Stimulated activated CD8-positive, alpha-beta memory T cell treated with anti-CD3 and anti-CD28 coated beads, Interleukin-7, amount 100 ng/mL, for 24 hours (primary cell): ENCODE measurements around the gene PLA2G4A.

Experiments
- DNase-seq: peaks from one replicate; pipeline ENCODE4 v3.0.0-alpha.2; 2020; ENCODE audit warnings: low read depth

Gene PLA2G4A

GRCh38 chr1:186828611-186829454 is at the start of gene PLA2G4A:
Gene PLA2G4A (plus strand): TSS chr1:186828949. CDS start chr1:186854355, 25,406 bp downstream.
- DNase-seq = no peak

GRCh38 chr1:186780076-186780475 is 48.7 kb upstream of the PLA2G4A start:
- DNase-seq = no peak

GRCh38 chr1:186781730-186782129 is 47.0 kb upstream of the PLA2G4A start:
- no peak for DNase-seq

GRCh38 chr1:186782791-186783190 is 46.0 kb upstream of the PLA2G4A start:
- no peak for DNase-seq

GRCh38 chr1:186783193-186783592 is 45.6 kb upstream of the PLA2G4A start:
- no peak for DNase-seq

- no peak for DNase-seq
These were observed 43.2 kb upstream of the PLA2G4A start for GRCh38 chr1:186785503-186785902.

- no peak for DNase-seq
These were observed 38.6 kb upstream of the PLA2G4A start for GRCh38 chr1:186790101-186790500.

- DNase-seq = no peak
These were observed 35.7 kb upstream of the PLA2G4A start for GRCh38 chr1:186792870-186793581.

- no peak for DNase-seq
These were observed 35.2 kb upstream of the PLA2G4A start for GRCh38 chr1:186793582-186793927.

GRCh38 chr1:186798960-186799688 is 29.6 kb upstream of the PLA2G4A start:
- DNase-seq = no peak

GRCh38 chr1:186799689-186800054 is 29.1 kb upstream of the PLA2G4A start:
- no peak for DNase-seq

GRCh38 chr1:186802388-186802787 is 26.4 kb upstream of the PLA2G4A start:
- DNase-seq = no peak

GRCh38 chr1:186804679-186805078 is 24.1 kb upstream of the PLA2G4A start:
- no peak for DNase-seq

GRCh38 chr1:186806477-186806876 is 22.3 kb upstream of the PLA2G4A start:
- no peak for DNase-seq

- no peak for DNase-seq
These were observed 21.6 kb upstream of the PLA2G4A start for GRCh38 chr1:186807163-186807562.

GRCh38 chr1:186811892-186812291 is 16.9 kb upstream of the PLA2G4A start:
- DNase-seq = no peak

- no peak for DNase-seq
These were observed 16.2 kb upstream of the PLA2G4A start for GRCh38 chr1:186812570-186812969.

GRCh38 chr1:186813420-186813819 is 15.3 kb upstream of the PLA2G4A start:
- DNase-seq = no peak

- no peak for DNase-seq
These were observed 9.6 kb upstream of the PLA2G4A start for GRCh38 chr1:186819126-186819525.

GRCh38 chr1:186819563-186819962 is 9.2 kb upstream of the PLA2G4A start:
- DNase-seq = no peak

GRCh38 chr1:186829686-186830587 is 1.2 kb downstream of the PLA2G4A start:
- no peak for DNase-seq

- no peak for DNase-seq
These were observed 2.4 kb downstream of the PLA2G4A start for GRCh38 chr1:186831168-186831567.
